Measurements from ENCODE around the gene NAV2.

GRCh38 chr11:19982774-19983495 lies 270.3 kb downstream of the NAV2 start:
- TF ChIP-seq CEBPB (IDR thresholded peaks at IDR 0.05; ENCODE audit: low read depth) (no peak), ZFX (IDR thresholded peaks at IDR 0.05) (no peak), CTCF (IDR thresholded peaks at IDR 0.05 in 2 of 3, conservative IDR thresholded peaks at IDR 0.05 in 1 of 3; ENCODE audit: borderline replicate concordance in 1 of 3, insufficient read depth in 1 of 3, low read depth in 2 of 3, low read length in 2 of 3) (no peak), POLR2AphosphoS5 (IDR thresholded peaks at IDR 0.05; ENCODE audit: low read depth, low read length) (no peak), ZNF274 (IDR thresholded peaks at IDR 0.05; ENCODE audit: low read depth, low read length) (no peak), SP1 (IDR thresholded peaks at IDR 0.05; ENCODE audit: low read depth) (no peak), RAD21 (IDR thresholded peaks at IDR 0.05; ENCODE audit: low read depth) (no peak), EGR1 (IDR thresholded peaks at IDR 0.05; ENCODE audit: low read depth) (no peak), JUND (IDR thresholded peaks at IDR 0.05) (no peak), ATF3 (IDR thresholded peaks at IDR 0.05) (no peak), EZH2phosphoT487 (IDR thresholded peaks at IDR 0.05; ENCODE audit: borderline replicate concordance) (no peak), POLR2A (IDR thresholded peaks at IDR 0.05; ENCODE audit: borderline replicate concordance, extremely low read depth, insufficient read depth, insufficient read length) (no peak)

Data from HCT116 (cell line).